ENCODE data around the gene COL27A1.

DNA sequence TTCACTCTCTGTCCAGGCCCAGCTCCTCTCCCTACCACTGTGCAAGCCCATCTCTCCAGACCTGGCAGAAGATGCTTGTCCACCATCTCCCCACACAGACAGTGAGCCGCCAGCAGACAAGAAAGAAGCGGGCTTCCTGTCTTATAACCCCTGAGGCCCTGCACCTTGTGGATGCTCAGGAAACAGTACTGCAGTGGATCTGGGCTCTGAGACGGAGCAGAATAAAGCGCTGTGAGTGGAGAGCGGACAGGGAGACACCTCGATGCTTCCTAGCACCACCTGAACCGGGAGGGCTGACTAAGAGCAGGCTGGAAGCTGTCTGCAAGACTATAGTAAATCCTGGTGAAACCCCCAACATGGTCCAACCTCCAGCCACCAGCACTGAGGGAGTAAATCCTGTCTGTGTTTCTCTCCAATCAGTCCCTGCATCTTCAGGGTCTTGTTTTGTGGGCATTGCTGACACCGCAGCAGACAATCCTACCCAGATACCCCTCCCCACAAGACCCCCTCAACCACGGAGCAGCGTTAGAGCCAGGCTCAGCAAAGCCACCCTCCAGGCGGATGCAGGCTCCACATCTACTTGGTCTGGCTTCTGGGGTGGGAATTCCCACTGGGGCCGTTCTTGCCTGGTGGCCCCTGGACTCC, 193.0 kb downstream of the COL27A1 start:
- TF ChIP-seq CTCF (IDR thresholded peaks at IDR 0.05) (no peak), POLR2A (IDR thresholded peaks at IDR 0.05) (no peak), POLR2AphosphoS5 (IDR thresholded peaks at IDR 0.05) (no peak)

All from prostate gland (tissue), 2 donors.